H9 (cell line): ENCODE data around the gene ZNF230. TPM values are rescaled to one million over a fixed set of nuclear protein-coding genes. Genes with fewer than 3 reads are reported as not detected.

Source experiments
- DNase-seq: peaks from one replicate; pipeline ENCODE4 v3.0.0-alpha.2; 2017
- H2AFZ ChIP-seq: one replicate; pipeline ENCODE4 v1.6.1; 2013; ENCODE audit warnings: mild to moderate bottlenecking, low read length, control low read depth, moderate library complexity
- H2AK5ac ChIP-seq: 2 replicates; pipeline ENCODE4 v1.6.1; 2013; ENCODE audit warnings: low read length, control low read depth, mixed read lengths; ENCODE audit not compliant: insufficient read length
- H2BK120ac ChIP-seq: one replicate; pipeline ENCODE4 v1.6.1; 2013; ENCODE audit warnings: low read depth, mild to moderate bottlenecking, low read length, control low read depth, inconsistent platforms; ENCODE audit not compliant: poor library complexity, severe bottlenecking
- H2BK12ac ChIP-seq: 2 replicates; pipeline ENCODE4 v1.6.1; 2013; ENCODE audit warnings: low read length, control low read depth, mixed read lengths, low read depth; ENCODE audit not compliant: insufficient read length
- H2BK15ac ChIP-seq: 2 replicates; pipeline ENCODE4 v1.6.1; 2013; ENCODE audit warnings: low read depth, low read length, control low read depth
- H2BK20ac ChIP-seq: one replicate; pipeline ENCODE4 v1.6.1; 2013; ENCODE audit warnings: low read depth, mild to moderate bottlenecking, low read length, control low read depth, inconsistent platforms; ENCODE audit not compliant: poor library complexity, severe bottlenecking
- H2BK5ac ChIP-seq: 2 replicates; pipeline ENCODE4 v1.6.1; 2013; ENCODE audit warnings: low read length, control low read depth, mixed read lengths; ENCODE audit not compliant: insufficient read length
- H3K14ac ChIP-seq: 2 replicates; pipeline ENCODE4 v1.6.1; 2013; ENCODE audit warnings: low read length, control low read depth; ENCODE audit not compliant: insufficient read depth
- H3K18ac ChIP-seq: 2 replicates; pipeline ENCODE4 v1.6.1; 2013; ENCODE audit warnings: low read depth, mild to moderate bottlenecking, mixed read lengths, low read length, control low read depth; ENCODE audit not compliant: insufficient read length
- H3K23ac ChIP-seq: 2 replicates; pipeline ENCODE4 v1.6.1; 2013; ENCODE audit warnings: low read length, control low read depth, mixed read lengths, low read depth; ENCODE audit not compliant: insufficient read length
- H3K23me2 ChIP-seq: 2 replicates; pipeline ENCODE4 v1.6.1; 2013; ENCODE audit warnings: low read depth, mild to moderate bottlenecking, mixed read lengths, low read length, control low read depth; ENCODE audit not compliant: insufficient read length, poor library complexity, severe bottlenecking
- H3K27ac ChIP-seq: 2 replicates; pipeline ENCODE4 v1.5.1; 2013; ENCODE audit warnings: low read length, control low read depth, mixed read lengths, low read depth; ENCODE audit not compliant: insufficient read length
- H3K27me3 ChIP-seq: 2 replicates; pipeline ENCODE4 v1.6.1; 2013; ENCODE audit warnings: low read length, control low read depth, inconsistent platforms; ENCODE audit not compliant: insufficient read depth
- H3K4ac ChIP-seq: 2 replicates; pipeline ENCODE4 v1.6.1; 2013; ENCODE audit warnings: low read depth, mild to moderate bottlenecking, control low read depth, inconsistent platforms, low read length, moderate library complexity
- H3K4me1 ChIP-seq: 2 replicates; pipeline ENCODE4 v1.6.1; 2013; ENCODE audit warnings: low read length, control low read depth, inconsistent platforms; ENCODE audit not compliant: insufficient read depth
- H3K4me2 ChIP-seq: 2 replicates; pipeline ENCODE4 v1.6.1; 2013; ENCODE audit warnings: low read length, control low read depth, mixed read lengths; ENCODE audit not compliant: insufficient read length, insufficient read depth
- H3K56ac ChIP-seq: 2 replicates; pipeline ENCODE4 v1.6.1; 2013; ENCODE audit warnings: low read depth, mild to moderate bottlenecking, mixed read lengths, low read length, control low read depth; ENCODE audit not compliant: insufficient read length
- H3K79me1 ChIP-seq: 2 replicates; pipeline ENCODE4 v1.6.1; 2013; ENCODE audit warnings: low read depth, mild to moderate bottlenecking, moderate library complexity, low read length, control low read depth, inconsistent platforms; ENCODE audit not compliant: insufficient read depth, poor library complexity, severe bottlenecking
- H3K79me2 ChIP-seq: 2 replicates; pipeline ENCODE4 v1.6.1; 2013; ENCODE audit warnings: low read length, control low read depth, inconsistent platforms; ENCODE audit not compliant: insufficient read depth
- H3K9ac ChIP-seq: 2 replicates; pipeline ENCODE4 v1.6.1; 2013; ENCODE audit warnings: low read length, control low read depth, mixed read lengths; ENCODE audit not compliant: insufficient read length; ENCODE audit errors: extremely low read depth
- H3K9me3 ChIP-seq: one replicate; pipeline ENCODE4 v1.6.1; 2013; ENCODE audit warnings: low read depth, low read length, inconsistent platforms; ENCODE audit not compliant: control insufficient read depth
- H3T11ph ChIP-seq: one replicate; pipeline ENCODE4 v1.6.1; 2013; ENCODE audit warnings: mild to moderate bottlenecking, low read length, control low read depth, inconsistent platforms
- H4K20me1 ChIP-seq: one replicate; pipeline ENCODE4 v1.6.1; 2013; ENCODE audit not compliant: control insufficient read depth, insufficient read length, insufficient read depth
- H4K5ac ChIP-seq: 2 replicates; pipeline ENCODE4 v1.6.1; 2013; ENCODE audit warnings: low read depth, mild to moderate bottlenecking, mixed read lengths, low read length, control low read depth; ENCODE audit not compliant: insufficient read length
- H4K8ac ChIP-seq: replicated peaks from 2 replicates; pipeline ENCODE4 v1.6.1; 2013; ENCODE audit warnings: low read length, control low read depth, mixed read lengths, low read depth; ENCODE audit not compliant: insufficient read length
- H4K91ac ChIP-seq: 2 replicates; pipeline ENCODE4 v1.6.1; 2013; ENCODE audit warnings: low read depth, mild to moderate bottlenecking, moderate library complexity, mixed read lengths, low read length, control low read depth; ENCODE audit not compliant: insufficient read length
- H3K27ac Mint-ChIP-seq, 3 experiments: 2 replicates in 2 of 3; 3 replicates in 1 of 3; pipeline ENCODE4 v1.8.0; 2020 to 2021; ENCODE audit warnings: mixed read lengths in 3 of 3, mild to moderate bottlenecking in 1 of 3, moderate library complexity in 1 of 3
- H3K27me3 Mint-ChIP-seq: 2 replicates; pipeline ENCODE4 v1.8.0; 2021; ENCODE audit warnings: low read depth, mild to moderate bottlenecking, moderate library complexity, mixed read lengths
- H3K36me3 Mint-ChIP-seq, 3 experiments: 2 replicates in 2 of 3; 3 replicates in 1 of 3; pipeline ENCODE4 v1.8.0; 2020 to 2021; ENCODE audit warnings: low read depth in 3 of 3, mixed read lengths in 3 of 3; ENCODE audit not compliant: insufficient read depth in 1 of 3
- H3K4me1 Mint-ChIP-seq, 2 experiments: 2 replicates each; pipeline ENCODE4 v1.8.0; 2020; ENCODE audit warnings: mixed read lengths in 2 of 2
- H3K4me3 Mint-ChIP-seq, 2 experiments: 2 replicates in 1 of 2; 3 replicates in 1 of 2; pipeline ENCODE4 v1.8.0; 2020 to 2021; ENCODE audit warnings: mild to moderate bottlenecking in 2 of 2, mixed read lengths in 2 of 2, moderate library complexity in 1 of 2
- H3K9me3 Mint-ChIP-seq, 2 experiments: 2 replicates in 1 of 2; 3 replicates in 1 of 2; pipeline ENCODE4 v1.8.0; 2020; ENCODE audit warnings: mild to moderate bottlenecking in 2 of 2, mixed read lengths in 2 of 2, moderate library complexity in 1 of 2
- CTCF ChIP-seq: fragments of 200-600 bp; sonication (generic); conservative IDR thresholded peaks from 3 replicates; pipeline ENCODE4 v1.8.0; 2021; ENCODE audit warnings: antibody characterized with exemption, mild to moderate bottlenecking
- WGBS: extraction: QIAGEN DNeasy Blood & Tissue Kit; methylation state at CpG from one replicate; pipeline ENCODE4 v1.1.7; 2013; ENCODE audit warnings: missing lambda C conversion rate, low lambda C conversion rate, mixed read lengths; ENCODE audit not compliant: insufficient read length; ENCODE audit errors: extremely low coverage; 5-methylcytosine and 5-hydroxymethylcytosine counted together
- total RNA-seq: library from RNA; stranded (reverse); gene quantifications from 2 replicates; pipeline ENCODE4 v1.2.1, GENCODE V29; 2021

The ZNF230 gene
- total RNA-seq, 1 experiment from 2014 or later = 3.1 TPM

GRCh38 chr19:43960411-43960810 lies 42.3 kb upstream of the ZNF230 start:
- WGBS = no CpG with 5 or more reads among the region's 4 CpGs
- Histone ChIP-seq H2BK120ac (no peak overlapping the region), H2BK5ac (no peak overlapping the region), H3K27ac (no peak overlapping the region), H2AK5ac (no peak overlapping the region), H4K5ac (no peak overlapping the region), H3K56ac (no peak overlapping the region), H4K8ac (no peak overlapping the region), H2BK20ac (no peak overlapping the region), H3K23me2 (no peaks in the 10 kb centered on the region), H3K9ac (no peak overlapping the region), H2BK12ac (no peak overlapping the region), H3K27me3 (no peaks in the 10 kb centered on the region), H3T11ph (no peak overlapping the region), H3K9me3 (peaks cover 55% of the 10 kb centered on the region), H3K23ac (no peak overlapping the region), H2AFZ (no peak overlapping the region), H3K79me2 (no peaks in the 10 kb centered on the region), H4K20me1 (no peaks in the 10 kb centered on the region), H3K4ac (no peak overlapping the region), H3K4me2 (no peak overlapping the region), H3K4me1 (no peaks in the 10 kb centered on the region), H3K79me1 (peaks cover 3% of the 10 kb centered on the region), H3K14ac (no peak overlapping the region), H2BK15ac (no peak overlapping the region), H4K91ac (no peak overlapping the region), H3K18ac (no peak overlapping the region)
- DNase-seq = no peak
- no peak overlapping the region for H3K27ac Mint-ChIP-seq
- H3K9me3 Mint-ChIP-seq = peaks cover 64 to 72% of the 10 kb centered on the region in 2 experiments
- no peak overlapping the region for H3K4me3 Mint-ChIP-seq
- no peaks in the 10 kb centered on the region; the same call in none of the 2 replicates for H3K27me3 Mint-ChIP-seq
- TF ChIP-seq CTCF = no peak
- H3K4me1 Mint-ChIP-seq = no peaks in the 10 kb centered on the region
- H3K36me3 Mint-ChIP-seq = peaks cover 61 to 74% (median 67%) of the 10 kb centered on the region in 3 experiments
